K562 (cell line): ENCODE results near the gene TJP3. TPM values are rescaled to one million over a fixed set of nuclear protein-coding genes. Genes with fewer than 3 reads are reported as not detected.

Experiments used
- KAT7 ChIP-seq: sonication (generic); formaldehyde crosslinking; IDR thresholded peaks from 2 replicates; pipeline ENCODE4 v1.8.0; 2022; ENCODE audit warnings: missing genetic modification reagents, mild to moderate bottlenecking, borderline replicate concordance
- XRCC3 ChIP-seq: fragments of 450-650 bp; IDR thresholded peaks from 2 replicates; pipeline ENCODE4 v1.6.1; 2017; ENCODE audit warnings: mild to moderate bottlenecking, moderate library complexity
- ZBTB7A ChIP-seq: IDR thresholded peaks from 2 replicates; pipeline ENCODE4 v1.6.1; 2011; ENCODE audit warnings: low read depth, mild to moderate bottlenecking, low read length, moderate library complexity, borderline replicate concordance; ENCODE audit not compliant: control insufficient read depth
- polyA plus RNA-seq, 8 experiments: library from polyadenylated mRNA; depleted of rRNA in 4 of 8; stranded (reverse) in 5 of 8; unstranded in 3 of 8; fragments of >200 nt; fragmentation: Nextera tagmentation in 2 of 8; fragmentation: Illumina TruSeq in 1 of 8; extraction: Ambion mirVana in 2 of 8; extraction: Trizol in 1 of 8; gene quantifications; 2 replicates each; pipeline versions ENCODE4 v1.2.1 to v1.2.3, GENCODE V29; 2011 to 2014; ENCODE audit warnings: inconsistent platforms in 1 of 8, missing spikeins in 1 of 8
- total RNA-seq, 7 experiments: library from RNA; depleted of rRNA in 6 of 7; stranded (reverse); fragments of >200 nt in 6 of 7; fragmentation: Illumina TruSeq in 2 of 7; extraction: Trizol in 2 of 7; gene quantifications; 2 replicates each; pipeline versions ENCODE4 v1.2.1 to v1.2.3, GENCODE V29; 2011 to 2021; ENCODE audit warnings: low replicate concordance in 1 of 7
- TF ChIP-seq, protein P1 (sequence below): fragments of 450-650 bp; IDR thresholded peaks from 2 replicates; pipeline ENCODE4 v1.6.1; 2018; ENCODE audit not compliant: partially characterized antibody
- TF ChIP-seq, protein P2 (sequence below): fragments of 150-350 bp; IDR thresholded peaks from 2 replicates; pipeline ENCODE4 v1.6.1; 2014; ENCODE audit warnings: low read depth, mild to moderate bottlenecking, low read length, borderline replicate concordance
- TF ChIP-seq, protein P3 (sequence below), 2 experiments: fragments of 450-650 bp in 1 of 2; sonication (generic) in 1 of 2; formaldehyde crosslinking in 1 of 2; IDR thresholded peaks in 1 of 2; conservative IDR thresholded peaks in 1 of 2; 2 replicates each; pipeline versions ENCODE4 v1.6.1 to v1.8.1; 2016 to 2023; ENCODE audit warnings: mild to moderate bottlenecking in 2 of 2, moderate library complexity in 2 of 2, inconsistent platforms in 1 of 2, missing genetic modification reagents in 1 of 2

The TJP3 gene
- total and polyA plus RNA-seq, 9 of the 15 experiments (the other 6 are each of a cell fraction or from before 2014, with no cell fraction given) = 0.11 to 2.4 (median 0.57) TPM; not detected in 1

DNA sequence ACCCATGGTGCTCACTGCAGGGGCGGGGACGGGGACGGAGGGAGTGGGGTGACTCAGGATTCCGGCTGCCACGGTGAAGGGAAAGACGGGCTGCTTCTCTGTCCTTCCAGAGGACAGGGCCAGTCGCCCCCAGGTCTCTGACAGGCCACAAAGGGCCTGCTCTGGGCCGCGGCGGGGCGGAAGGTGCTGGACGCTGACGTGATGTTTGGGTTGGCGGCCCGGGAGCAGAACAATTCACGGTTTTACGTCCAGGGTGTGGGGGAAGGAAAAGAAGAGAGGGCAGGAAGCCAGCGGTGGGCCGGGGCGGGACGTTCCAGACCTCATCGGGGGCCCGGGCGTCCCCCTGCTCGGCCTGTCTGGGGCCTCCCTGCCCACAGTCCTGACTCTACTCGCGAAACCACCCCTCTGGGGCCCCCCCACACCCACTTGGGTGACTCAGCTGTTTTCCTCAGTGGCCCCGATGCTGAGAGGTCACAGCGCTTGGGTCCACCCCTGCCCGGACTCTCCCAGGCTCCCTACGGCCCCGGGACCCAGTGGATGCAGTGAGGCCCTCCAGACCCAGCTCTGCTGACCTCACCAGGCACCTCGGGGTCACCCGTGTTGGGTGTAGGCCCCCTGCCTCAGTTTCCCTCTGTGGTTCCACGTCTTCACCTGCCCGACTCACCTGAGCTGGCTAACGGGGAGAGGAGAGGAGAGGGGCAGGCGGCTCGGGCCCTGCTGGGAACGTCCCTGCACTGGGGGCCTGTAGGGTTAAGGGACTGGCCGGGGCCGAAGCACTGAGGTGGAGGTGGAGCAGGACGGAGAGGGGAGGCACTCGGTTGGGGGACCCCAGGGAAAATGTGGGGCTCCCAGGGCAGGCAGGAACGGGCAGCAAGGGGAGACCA, 37.1 kb upstream of the TJP3 start (continued):
- TF ChIP-seq, protein P1, sequence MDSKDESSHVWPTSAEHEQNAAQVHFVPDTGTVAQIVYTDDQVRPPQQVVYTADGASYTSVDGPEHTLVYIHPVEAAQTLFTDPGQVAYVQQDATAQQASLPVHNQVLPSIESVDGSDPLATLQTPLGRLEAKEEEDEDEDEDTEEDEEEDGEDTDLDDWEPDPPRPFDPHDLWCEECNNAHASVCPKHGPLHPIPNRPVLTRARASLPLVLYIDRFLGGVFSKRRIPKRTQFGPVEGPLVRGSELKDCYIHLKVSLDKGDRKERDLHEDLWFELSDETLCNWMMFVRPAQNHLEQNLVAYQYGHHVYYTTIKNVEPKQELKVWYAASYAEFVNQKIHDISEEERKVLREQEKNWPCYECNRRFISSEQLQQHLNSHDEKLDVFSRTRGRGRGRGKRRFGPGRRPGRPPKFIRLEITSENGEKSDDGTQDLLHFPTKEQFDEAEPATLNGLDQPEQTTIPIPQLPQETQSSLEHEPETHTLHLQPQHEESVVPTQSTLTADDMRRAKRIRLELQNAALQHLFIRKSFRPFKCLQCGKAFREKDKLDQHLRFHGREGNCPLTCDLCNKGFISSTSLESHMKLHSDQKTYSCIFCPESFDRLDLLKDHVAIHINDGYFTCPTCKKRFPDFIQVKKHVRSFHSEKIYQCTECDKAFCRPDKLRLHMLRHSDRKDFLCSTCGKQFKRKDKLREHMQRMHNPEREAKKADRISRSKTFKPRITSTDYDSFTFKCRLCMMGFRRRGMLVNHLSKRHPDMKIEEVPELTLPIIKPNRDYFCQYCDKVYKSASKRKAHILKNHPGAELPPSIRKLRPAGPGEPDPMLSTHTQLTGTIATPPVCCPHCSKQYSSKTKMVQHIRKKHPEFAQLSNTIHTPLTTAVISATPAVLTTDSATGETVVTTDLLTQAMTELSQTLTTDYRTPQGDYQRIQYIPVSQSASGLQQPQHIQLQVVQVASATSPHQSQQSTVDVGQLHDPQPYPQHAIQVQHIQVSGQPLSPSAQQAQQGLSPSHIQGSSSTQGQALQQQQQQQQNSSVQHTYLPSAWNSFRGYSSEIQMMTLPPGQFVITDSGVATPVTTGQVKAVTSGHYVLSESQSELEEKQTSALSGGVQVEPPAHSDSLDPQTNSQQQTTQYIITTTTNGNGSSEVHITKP = peak; percentile 39
- TF ChIP-seq ZBTB7A = 0 out of 2 replicates have a peak, but pooled peaks have one; percentile 11
- TF ChIP-seq, protein P2, sequence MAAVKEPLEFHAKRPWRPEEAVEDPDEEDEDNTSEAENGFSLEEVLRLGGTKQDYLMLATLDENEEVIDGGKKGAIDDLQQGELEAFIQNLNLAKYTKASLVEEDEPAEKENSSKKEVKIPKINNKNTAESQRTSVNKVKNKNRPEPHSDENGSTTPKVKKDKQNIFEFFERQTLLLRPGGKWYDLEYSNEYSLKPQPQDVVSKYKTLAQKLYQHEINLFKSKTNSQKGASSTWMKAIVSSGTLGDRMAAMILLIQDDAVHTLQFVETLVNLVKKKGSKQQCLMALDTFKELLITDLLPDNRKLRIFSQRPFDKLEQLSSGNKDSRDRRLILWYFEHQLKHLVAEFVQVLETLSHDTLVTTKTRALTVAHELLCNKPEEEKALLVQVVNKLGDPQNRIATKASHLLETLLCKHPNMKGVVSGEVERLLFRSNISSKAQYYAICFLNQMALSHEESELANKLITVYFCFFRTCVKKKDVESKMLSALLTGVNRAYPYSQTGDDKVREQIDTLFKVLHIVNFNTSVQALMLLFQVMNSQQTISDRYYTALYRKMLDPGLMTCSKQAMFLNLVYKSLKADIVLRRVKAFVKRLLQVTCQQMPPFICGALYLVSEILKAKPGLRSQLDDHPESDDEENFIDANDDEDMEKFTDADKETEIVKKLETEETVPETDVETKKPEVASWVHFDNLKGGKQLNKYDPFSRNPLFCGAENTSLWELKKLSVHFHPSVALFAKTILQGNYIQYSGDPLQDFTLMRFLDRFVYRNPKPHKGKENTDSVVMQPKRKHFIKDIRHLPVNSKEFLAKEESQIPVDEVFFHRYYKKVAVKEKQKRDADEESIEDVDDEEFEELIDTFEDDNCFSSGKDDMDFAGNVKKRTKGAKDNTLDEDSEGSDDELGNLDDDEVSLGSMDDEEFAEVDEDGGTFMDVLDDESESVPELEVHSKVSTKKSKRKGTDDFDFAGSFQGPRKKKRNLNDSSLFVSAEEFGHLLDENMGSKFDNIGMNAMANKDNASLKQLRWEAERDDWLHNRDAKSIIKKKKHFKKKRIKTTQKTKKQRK = no peak
- TF ChIP-seq XRCC3 = no peak
- peak; percentile 46; the same call in 1 of the 2 replicates for TF ChIP-seq KAT7 (CRISPR knock-in tag)
- TF ChIP-seq, protein P3, sequence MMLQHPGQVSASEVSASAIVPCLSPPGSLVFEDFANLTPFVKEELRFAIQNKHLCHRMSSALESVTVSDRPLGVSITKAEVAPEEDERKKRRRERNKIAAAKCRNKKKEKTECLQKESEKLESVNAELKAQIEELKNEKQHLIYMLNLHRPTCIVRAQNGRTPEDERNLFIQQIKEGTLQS (IDR thresholded peaks at IDR 0.05) = peak; percentile 60; the same call in 1 of the 2 replicates
- TF ChIP-seq, protein P3 (CRISPR knock-in tag; conservative IDR thresholded peaks at IDR 0.05) = no peak
